Measurements from ENCODE around the gene GALK2.

Gene GALK2

DNA sequence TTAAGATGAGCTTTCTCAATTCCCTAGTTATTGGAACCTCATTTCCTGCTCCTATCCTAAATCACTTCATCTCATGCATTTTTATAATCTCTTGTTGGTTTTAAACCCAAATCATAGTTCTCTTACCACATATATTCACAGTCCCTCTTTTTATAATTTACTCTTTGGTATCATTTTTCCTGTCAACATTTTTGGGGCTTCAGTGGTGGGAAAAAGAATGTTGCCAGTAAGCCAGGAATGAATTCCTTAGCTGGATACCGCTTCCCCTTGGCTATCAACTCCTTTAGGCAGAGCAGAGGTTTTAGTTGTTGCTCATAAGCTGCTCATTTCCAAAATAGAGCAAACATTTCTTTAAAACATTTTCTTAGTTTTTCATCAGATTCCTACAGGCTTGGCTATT lies 112.3 kb downstream of the GALK2 start:
- DNase-seq (ENCODE audit: low read depth) = no peak

DNA sequence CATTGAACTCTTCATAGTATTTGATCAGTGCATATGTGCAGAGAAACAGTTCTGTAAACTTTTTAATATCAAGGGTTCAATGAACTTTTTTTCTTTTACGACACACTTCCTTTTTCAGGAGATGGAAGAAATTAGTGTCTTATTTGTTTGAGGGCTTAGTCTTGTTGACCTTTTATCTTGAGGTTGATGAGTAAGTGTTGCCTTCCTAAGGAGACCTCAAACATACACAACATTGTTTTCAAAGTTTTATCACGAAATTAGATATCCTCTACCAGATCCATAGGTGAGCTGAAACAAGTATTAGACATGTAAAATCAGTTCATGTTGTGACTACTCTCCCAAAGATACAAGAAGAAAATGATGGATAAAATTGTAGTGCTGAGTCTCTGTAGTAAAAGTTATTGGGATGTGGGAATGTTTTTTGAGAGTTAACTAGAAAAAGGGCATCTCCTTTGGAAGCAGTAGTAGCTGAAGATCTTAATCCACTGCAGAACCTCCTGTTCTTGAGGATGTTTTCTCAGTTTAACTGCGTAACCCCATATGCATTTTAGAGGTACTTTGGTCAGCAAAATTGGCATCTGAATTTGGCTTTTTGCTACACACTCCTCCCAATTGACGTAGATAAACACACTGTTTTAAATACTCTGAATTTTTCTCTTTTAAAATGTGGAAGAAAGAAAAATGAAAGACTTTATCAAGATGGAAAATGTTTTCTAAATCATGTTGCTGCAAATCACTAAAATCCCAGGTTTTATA lies 116.8 kb downstream of the GALK2 start:
- no peak for DNase-seq (ENCODE audit: low read depth)

- no peak for DNase-seq (ENCODE audit: low read depth)
Observed at GRCh38 chr15:49287481-49287880, 117.4 kb downstream of the GALK2 start.

GRCh38 chr15:49288391-49288790 lies 118.3 kb downstream of the GALK2 start:
- no peak for DNase-seq (ENCODE audit: low read depth)

DNA sequence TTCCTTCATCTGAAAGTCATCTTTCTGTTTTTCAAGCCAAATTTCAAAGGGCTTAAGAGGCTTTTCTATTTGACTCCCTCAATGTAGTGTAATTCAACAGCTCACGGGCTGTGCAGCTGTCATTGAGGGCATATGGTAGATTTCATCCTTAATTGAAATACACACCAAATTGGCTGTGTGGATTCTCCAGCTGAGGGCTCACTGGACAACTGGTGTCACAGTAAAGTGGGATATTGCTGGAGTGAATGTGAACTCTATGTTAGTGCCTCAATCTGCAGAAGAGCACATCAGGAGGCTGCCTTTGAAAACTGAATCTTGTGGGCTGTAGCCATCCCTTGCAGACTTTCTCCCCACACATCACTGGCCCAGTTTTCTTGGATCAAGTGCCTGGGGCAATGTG lies 120.1 kb downstream of the GALK2 start:
- DNase-seq (ENCODE audit: low read depth) = no peak

GRCh38 chr15:49293941-49294340 lies 123.9 kb downstream of the GALK2 start:
- DNase-seq (ENCODE audit: low read depth) = no peak

GRCh38 chr15:49296258-49296657 lies 126.2 kb downstream of the GALK2 start:
- no peak for DNase-seq (ENCODE audit: low read depth)

DNA sequence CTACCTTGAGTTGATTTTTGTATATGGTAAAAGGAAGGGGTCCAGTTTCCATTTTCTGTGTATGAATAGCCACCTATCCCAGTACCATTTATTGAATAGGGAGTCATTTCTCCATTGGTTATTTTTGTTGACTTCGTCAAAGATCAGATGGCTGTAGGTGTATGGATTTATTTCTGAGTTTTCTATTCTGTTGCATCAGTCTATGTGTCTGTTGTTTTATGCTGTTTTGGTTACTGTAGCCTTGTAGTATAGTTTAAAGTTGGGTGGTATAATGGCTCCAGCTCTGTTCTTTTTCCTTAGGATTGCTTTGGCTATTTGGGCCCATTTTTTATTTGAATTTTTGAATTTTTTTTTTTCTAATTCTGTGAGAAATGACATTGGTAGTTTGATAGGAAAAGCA lies 127.5 kb downstream of the GALK2 start:
- no peak for DNase-seq (ENCODE audit: low read depth)

GRCh38 chr15:49300856-49301255 lies 130.8 kb downstream of the GALK2 start:
- no peak for DNase-seq (ENCODE audit: low read depth)

DNA sequence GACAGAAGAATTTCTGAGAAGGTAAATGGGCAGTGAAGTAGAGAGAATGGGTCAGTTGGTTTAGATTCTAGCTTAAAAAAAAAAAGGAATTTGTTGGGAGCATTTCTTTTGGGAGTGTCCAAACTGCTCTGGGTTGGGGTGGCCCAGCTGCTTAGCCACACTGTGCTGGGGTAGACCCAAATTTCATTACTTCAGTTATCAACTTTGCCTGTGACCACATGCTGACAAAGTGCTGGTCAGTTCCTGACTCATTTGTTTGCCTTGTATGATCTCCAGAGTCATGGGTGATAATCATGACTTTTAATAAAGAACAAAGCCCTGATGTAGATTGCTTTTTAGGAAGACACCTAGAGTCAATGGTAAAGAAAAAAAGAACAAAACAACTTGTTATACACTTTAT lies 131.5 kb downstream of the GALK2 start:
- no peak for DNase-seq (ENCODE audit: low read depth)

DNA sequence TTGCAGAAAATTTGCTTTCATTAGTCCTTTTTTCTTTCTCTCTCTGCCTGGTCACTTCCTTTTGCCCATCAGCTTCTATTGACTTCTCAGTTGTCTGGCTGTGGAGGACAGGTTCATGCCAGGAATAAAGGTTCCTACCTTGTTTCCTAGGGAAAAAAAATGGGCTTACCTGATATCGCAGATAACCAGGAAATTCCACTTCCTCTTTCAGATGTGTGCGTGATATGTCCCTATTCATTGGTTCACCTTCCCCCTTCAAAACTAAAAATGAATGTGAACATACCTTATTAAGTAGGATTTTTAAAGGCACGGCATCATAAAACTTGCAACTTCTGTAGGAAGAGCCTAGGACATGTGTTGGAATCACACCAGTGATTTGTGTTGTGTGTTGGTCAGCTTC lies 133.0 kb downstream of the GALK2 start:
- DNase-seq (ENCODE audit: low read depth) = no peak

DNA sequence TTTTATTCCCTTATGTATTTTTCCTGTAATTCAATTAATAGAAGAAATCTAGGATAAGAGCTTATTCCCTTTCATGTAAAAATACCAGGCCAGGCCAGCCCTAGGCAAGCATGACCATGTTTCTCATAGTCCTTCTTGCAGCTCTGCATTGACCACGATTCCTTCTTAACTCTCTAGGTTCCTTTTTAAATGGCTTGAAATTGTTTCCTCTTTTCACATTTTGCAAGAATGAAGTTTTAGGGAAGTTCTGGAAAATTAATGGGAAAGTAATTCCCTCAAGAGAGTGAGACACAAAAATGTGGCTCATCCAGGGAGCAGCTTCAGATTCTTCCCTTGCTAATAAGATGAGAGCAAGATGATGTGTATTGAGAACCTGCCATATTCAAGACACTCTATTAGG lies 136.5 kb downstream of the GALK2 start:
- no peak for DNase-seq (ENCODE audit: low read depth)

- no peak for DNase-seq (ENCODE audit: low read depth)
Observed at GRCh38 chr15:49308686-49309085, 138.6 kb downstream of the GALK2 start.

DNA sequence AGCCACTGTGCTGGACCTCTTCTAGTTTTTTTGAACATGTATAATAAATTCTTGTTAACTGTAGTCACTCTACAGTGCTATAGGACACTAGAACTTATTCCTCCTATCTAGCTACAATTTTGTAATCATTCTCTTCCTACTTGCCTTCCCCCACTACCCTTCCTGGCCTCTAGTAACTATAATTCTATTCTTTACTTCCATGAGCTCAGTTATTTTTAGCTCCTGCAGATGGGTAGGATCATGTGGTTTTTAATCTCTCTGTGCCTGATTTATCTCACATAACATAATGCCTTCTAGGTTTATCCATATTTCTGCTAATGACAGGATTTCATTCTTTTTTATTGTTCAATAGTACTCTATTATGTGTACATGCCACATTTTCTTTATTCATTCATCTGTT lies 139.8 kb downstream of the GALK2 start:
- no peak for DNase-seq (ENCODE audit: low read depth)

GRCh38 chr15:49313650-49314049 lies 143.6 kb downstream of the GALK2 start:
- no peak for DNase-seq (ENCODE audit: low read depth)

GRCh38 chr15:49314716-49315115 lies 144.7 kb downstream of the GALK2 start:
- no peak for DNase-seq (ENCODE audit: low read depth)

- no peak for DNase-seq (ENCODE audit: low read depth)
Observed at GRCh38 chr15:49315391-49315823, 145.4 kb downstream of the GALK2 start.

DNA sequence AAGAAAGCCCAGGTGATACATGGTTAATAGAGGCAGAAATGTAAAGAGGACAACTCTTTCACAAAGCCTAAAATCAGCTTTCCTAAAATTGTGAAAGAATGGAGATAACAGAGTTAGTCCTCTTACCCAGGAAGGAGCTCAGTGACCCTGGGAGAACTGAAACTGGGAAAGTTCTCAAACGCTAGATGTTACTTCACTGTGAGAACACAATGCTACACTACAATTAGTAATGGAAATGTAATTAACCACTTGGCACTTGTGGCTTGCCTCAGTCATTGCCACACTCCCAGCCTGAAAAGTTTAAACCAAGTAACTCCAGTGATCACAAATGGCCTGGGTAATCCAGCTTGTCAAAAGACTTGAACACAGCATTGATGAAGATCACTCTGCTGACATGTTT lies 150.3 kb downstream of the GALK2 start:
- no peak for DNase-seq (ENCODE audit: low read depth)

DNA sequence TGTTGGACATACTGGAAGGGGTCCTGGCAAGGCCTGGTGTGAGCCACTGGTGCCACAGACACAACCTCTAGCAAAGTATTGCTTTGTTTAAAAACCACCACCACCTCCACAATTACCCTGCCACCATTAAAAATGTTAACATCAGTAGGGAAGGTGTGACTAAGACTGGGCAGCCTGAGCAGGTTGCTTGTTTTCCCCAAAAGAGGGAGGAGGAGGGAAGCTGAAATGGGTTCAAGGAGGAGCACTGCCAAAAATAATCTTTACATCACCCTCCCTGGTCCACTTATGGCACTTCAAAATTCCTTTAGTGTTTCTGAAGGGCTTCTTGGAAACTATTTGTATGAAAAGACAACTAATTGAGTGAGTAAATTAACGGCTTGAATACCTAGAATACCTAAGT lies 153.2 kb downstream of the GALK2 start:
- no peak for DNase-seq (ENCODE audit: low read depth)

- no peak for DNase-seq (ENCODE audit: low read depth)
Observed at GRCh38 chr15:49327927-49328326, 157.9 kb downstream of the GALK2 start.

DNA sequence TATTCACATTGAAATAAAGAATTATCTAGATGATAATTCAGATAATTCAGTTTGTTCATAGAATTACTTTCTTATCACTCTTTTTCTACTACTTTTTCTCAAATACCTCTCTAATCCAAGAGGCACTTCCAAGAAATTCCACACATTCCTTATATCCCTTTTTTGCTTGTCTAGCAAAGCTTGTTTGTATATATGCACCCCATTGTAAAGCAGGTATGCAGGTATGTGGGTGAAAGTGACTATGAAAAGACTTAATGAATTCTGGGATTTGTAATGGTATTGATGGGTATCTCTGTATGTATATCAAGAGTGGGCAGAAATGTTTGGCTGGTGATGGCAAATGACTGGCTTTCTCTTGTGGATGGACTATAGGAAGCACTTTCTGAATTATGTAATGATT lies 158.9 kb downstream of the GALK2 start:
- no peak for DNase-seq (ENCODE audit: low read depth)

- DNase-seq (ENCODE audit: low read depth) = no peak
Observed at GRCh38 chr15:49330166-49330565, 160.1 kb downstream of the GALK2 start.

GRCh38 chr15:49331442-49331841 lies 161.4 kb downstream of the GALK2 start:
- DNase-seq (ENCODE audit: low read depth) = no peak

DNA sequence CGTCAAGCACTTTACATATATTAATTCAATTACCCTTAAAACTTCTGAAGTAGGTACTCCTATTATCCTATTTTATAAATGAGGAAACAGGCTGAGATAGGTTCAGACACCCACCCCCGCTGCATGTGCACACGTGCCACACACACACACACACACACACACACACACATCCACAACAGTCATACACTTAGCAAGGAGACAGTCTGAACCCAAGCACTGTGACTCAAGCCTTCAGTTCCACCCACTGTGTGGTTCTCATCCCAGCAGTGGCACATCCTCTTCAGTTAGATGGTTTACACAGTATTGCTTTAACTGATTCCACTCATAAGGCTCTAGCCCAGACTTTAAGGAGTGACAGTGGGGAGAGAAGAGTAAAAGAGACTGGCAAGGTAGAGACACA lies 161.9 kb downstream of the GALK2 start:
- no peak for DNase-seq (ENCODE audit: low read depth)
